DOHH2 (cell line): Measurements from ENCODE around the gene SGF29.
"Not testable (repeated sequence)": the region's sequence is repeated elsewhere in the genome, so short reads cannot be mapped to it uniquely, and the experiment has no call there.

Experiments
- H3F3A ChIP-seq: fragments of 200-600 bp; sonication (generic), shearing (Covaris generic); 2 replicates; pipeline ENCODE4 v1.6.0; 2016; ENCODE audit warnings: antibody characterized with exemption, mild to moderate bottlenecking; ENCODE audit not compliant: control insufficient read depth, insufficient read depth
- H3K27ac ChIP-seq: fragments of 200-600 bp; sonication (generic); 2 replicates; pipeline ENCODE4 v1.5.1; 2014; ENCODE audit warnings: low read depth, mild to moderate bottlenecking, low read length, moderate library complexity
- H3K27me3 ChIP-seq: fragments of 200-600 bp; sonication (generic); 2 replicates; pipeline ENCODE4 v1.6.1; 2014; ENCODE audit warnings: mild to moderate bottlenecking, low read length, mixed read lengths; ENCODE audit not compliant: control insufficient read depth
- H3K36me3 ChIP-seq: fragments of 200-600 bp; sonication (generic); 2 replicates; pipeline ENCODE4 v1.6.1; 2014; ENCODE audit warnings: mild to moderate bottlenecking, low read length, moderate library complexity, mixed read lengths; ENCODE audit not compliant: control insufficient read depth
- H3K4me1 ChIP-seq: fragments of 200-600 bp; sonication (generic); 2 replicates; pipeline ENCODE4 v1.6.1; 2014; ENCODE audit warnings: mild to moderate bottlenecking, low read length, mixed read lengths; ENCODE audit not compliant: control insufficient read depth
- H3K4me2 ChIP-seq: fragments of 200-600 bp; sonication (generic); 2 replicates; pipeline ENCODE4 v1.6.0; 2014; ENCODE audit warnings: mild to moderate bottlenecking, low read length, moderate library complexity
- H3K4me3 ChIP-seq: fragments of 200-600 bp; sonication (generic); 2 replicates; pipeline ENCODE4 v1.5.1; 2014; ENCODE audit warnings: mild to moderate bottlenecking, low read length, mixed read lengths
- H3K79me2 ChIP-seq: fragments of 200-600 bp; sonication (generic); 2 replicates; pipeline ENCODE4 v1.6.1; 2014; ENCODE audit warnings: mild to moderate bottlenecking, low read length, mixed read lengths; ENCODE audit not compliant: control insufficient read depth
- H3K9me2 ChIP-seq: fragments of 200-600 bp; sonication (generic); replicated peaks from 2 replicates; pipeline ENCODE4 v1.6.1; 2014; ENCODE audit warnings: mild to moderate bottlenecking, low read length, mixed read lengths; ENCODE audit not compliant: control insufficient read depth
- H3K9me3 ChIP-seq: fragments of 200-600 bp; sonication (generic); 2 replicates; pipeline ENCODE4 v1.6.1; 2014; ENCODE audit warnings: antibody characterized with exemption, low read length, mixed read lengths; ENCODE audit not compliant: control insufficient read depth, insufficient read depth
- H4K20me1 ChIP-seq: fragments of 200-600 bp; sonication (generic); 2 replicates; pipeline ENCODE4 v1.6.0; 2014; ENCODE audit warnings: low read depth, mild to moderate bottlenecking, antibody characterized with exemption, low read length, moderate library complexity; ENCODE audit not compliant: control insufficient read depth, insufficient read depth

The SGF29 gene

DNA sequence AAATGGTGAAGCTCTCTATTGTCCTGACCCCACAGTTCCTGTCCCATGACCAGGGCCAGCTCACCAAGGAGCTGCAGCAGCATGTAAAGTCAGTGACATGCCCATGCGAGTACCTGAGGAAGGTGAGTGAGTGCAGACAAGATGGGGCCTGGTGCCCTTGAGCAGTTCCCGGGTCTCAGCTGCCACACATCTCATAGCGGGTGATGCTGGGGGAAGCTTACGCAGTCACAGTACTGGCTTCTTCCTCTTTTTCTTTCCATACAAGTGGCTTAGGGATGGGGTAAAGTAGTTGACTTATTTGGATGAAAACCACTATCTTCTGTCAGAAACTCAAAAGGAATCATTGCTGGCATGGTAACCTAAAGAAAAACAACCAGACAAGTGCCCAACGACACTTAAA is 84.6 kb downstream of the SGF29 start:
- not testable (repeated sequence) for H3K9me3 ChIP-seq, H3K27me3 ChIP-seq, H3K4me1 ChIP-seq, H4K20me1 ChIP-seq, H3K79me2 ChIP-seq, H3K9me2 ChIP-seq, H3F3A ChIP-seq, H3K27ac ChIP-seq, H3K4me2 ChIP-seq, H3K36me3 ChIP-seq, H3K4me3 ChIP-seq

DNA sequence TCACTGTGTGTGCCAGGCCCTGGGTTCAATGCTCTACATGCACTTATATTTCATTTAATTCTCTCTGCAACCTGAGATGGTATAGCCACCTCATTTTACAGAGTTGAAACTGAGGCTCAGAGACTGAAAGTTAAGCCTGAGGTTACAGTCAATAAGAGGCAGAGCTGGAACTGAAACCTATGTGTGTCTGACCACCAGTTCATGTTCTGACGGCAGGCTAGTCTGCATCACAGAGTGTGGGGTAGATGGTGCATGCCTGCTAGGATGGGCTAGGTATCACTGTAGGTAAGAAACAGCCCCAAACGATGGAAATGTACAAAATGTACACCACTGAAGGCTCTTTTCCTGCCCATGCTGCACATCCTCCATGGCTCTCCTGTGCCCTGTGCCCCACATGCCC is 86.2 kb downstream of the SGF29 start:
- H3K4me2 ChIP-seq, H3K79me2 ChIP-seq, H4K20me1 ChIP-seq, H3K9me3 ChIP-seq, H3F3A ChIP-seq, H3K9me2 ChIP-seq, H3K4me3 ChIP-seq, H3K27me3 ChIP-seq, H3K36me3 ChIP-seq, H3K4me1 ChIP-seq, H3K27ac ChIP-seq: not testable (repeated sequence)
